Measurements from ENCODE around the gene LRRC37A3.
"Not testable (repeated sequence)": the region's sequence is repeated elsewhere in the genome, so short reads cannot be mapped to it uniquely, and the experiment has no call there.

DNA sequence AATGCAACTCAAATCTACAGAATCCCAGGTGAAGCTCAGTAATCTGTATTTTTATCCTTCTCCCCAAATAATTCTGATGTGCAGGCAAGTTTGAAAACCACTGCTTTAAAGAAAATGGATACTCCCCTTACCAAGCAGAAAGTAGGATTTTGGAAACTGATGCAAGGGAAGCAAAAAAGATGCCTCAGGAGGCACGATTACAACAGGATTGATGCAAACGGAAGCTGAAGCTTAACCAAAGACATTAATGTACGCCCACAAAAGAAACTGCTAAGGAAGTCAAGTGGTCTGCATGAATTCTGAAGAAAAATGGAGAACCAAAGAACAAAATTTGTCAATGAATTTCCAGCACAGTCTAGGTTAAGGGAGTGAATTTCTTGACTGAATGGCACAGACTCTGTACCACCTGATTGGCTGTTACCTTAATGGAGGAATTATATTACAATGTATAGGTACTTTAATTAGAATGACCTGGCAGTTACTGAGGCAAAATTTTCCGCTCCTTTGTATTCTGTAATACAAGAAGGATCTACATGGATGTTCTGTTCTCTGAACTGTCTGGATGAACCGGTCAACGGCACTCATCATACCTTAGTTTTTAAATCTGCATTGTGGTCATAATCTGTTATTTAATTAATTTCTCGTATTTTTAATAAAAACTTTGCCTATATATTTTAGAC is 9.6 kb downstream of the LRRC37A3 start:
- TF ChIP-seq EZH2phosphoT487 (IDR thresholded peaks at IDR 0.05; ENCODE audit: borderline replicate concordance); POLR2A (IDR thresholded peaks at IDR 0.05; ENCODE audit: borderline replicate concordance, extremely low read depth, insufficient read depth, insufficient read length); SP1 (IDR thresholded peaks at IDR 0.05; ENCODE audit: low read depth): not testable (repeated sequence)
- TF ChIP-seq, protein P1, sequence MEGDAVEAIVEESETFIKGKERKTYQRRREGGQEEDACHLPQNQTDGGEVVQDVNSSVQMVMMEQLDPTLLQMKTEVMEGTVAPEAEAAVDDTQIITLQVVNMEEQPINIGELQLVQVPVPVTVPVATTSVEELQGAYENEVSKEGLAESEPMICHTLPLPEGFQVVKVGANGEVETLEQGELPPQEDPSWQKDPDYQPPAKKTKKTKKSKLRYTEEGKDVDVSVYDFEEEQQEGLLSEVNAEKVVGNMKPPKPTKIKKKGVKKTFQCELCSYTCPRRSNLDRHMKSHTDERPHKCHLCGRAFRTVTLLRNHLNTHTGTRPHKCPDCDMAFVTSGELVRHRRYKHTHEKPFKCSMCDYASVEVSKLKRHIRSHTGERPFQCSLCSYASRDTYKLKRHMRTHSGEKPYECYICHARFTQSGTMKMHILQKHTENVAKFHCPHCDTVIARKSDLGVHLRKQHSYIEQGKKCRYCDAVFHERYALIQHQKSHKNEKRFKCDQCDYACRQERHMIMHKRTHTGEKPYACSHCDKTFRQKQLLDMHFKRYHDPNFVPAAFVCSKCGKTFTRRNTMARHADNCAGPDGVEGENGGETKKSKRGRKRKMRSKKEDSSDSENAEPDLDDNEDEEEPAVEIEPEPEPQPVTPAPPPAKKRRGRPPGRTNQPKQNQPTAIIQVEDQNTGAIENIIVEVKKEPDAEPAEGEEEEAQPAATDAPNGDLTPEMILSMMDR (IDR thresholded peaks at IDR 0.05 in 2 of 3, conservative IDR thresholded peaks at IDR 0.05 in 1 of 3; ENCODE audit: borderline replicate concordance in 1 of 3, insufficient read depth in 1 of 3, low read depth in 2 of 3, low read length in 2 of 3) = not testable (repeated sequence)

Data from HCT116 (cell line).